Progenitor cell of endocrine pancreas (in vitro differentiated cells): ENCODE results near the gene WDR35. TPM values are rescaled to one million over a fixed set of nuclear protein-coding genes. Genes with fewer than 3 reads are reported as not detected.
"Not testable (repeated sequence)": the region's sequence is repeated elsewhere in the genome, so short reads cannot be mapped to it uniquely, and the experiment has no call there.

ENCODE experiments used
- DNase-seq: peaks from one replicate; pipeline ENCODE4 v3.0.0; 2021; ENCODE audit warnings: low spot score; ENCODE audit not compliant: unreplicated experiment
- H3K27ac Mint-ChIP-seq: 2 replicates; pipeline ENCODE4 v1.8.0; 2021; ENCODE audit warnings: mild to moderate bottlenecking, moderate library complexity, mixed read lengths
- H3K27me3 Mint-ChIP-seq: 2 replicates; pipeline ENCODE4 v1.8.0; 2021; ENCODE audit warnings: mixed read lengths
- H3K36me3 Mint-ChIP-seq: 2 replicates; pipeline ENCODE4 v1.8.0; 2022; ENCODE audit warnings: mixed read lengths; ENCODE audit not compliant: insufficient read depth
- H3K4me1 Mint-ChIP-seq: 2 replicates; pipeline ENCODE4 v1.8.0; 2021; ENCODE audit warnings: low read depth, mixed read lengths
- H3K4me3 Mint-ChIP-seq: 2 replicates; pipeline ENCODE4 v1.8.0; 2021; ENCODE audit warnings: low read depth, mild to moderate bottlenecking, moderate library complexity, mixed read lengths
- H3K9me3 Mint-ChIP-seq: 2 replicates; pipeline ENCODE4 v1.8.0; 2021; ENCODE audit warnings: low read depth, mixed read lengths
- CTCF ChIP-seq: fragments of 200-600 bp; sonication (generic); IDR thresholded peaks from one replicate; pipeline ENCODE4 v1.5.0; 2021; ENCODE audit warnings: antibody characterized with exemption, mild to moderate bottlenecking; ENCODE audit not compliant: unreplicated experiment
- total RNA-seq: library from RNA; stranded (reverse); gene quantifications from 2 replicates; pipeline ENCODE4 v1.2.1, GENCODE V29; 2021

The WDR35 gene
- total RNA-seq, 1 donor from 2014 or later: 16.5 TPM

GRCh38 chr2:19894134-19894792 lies 95.6 kb downstream of the WDR35 start:
- H3K27me3 Mint-ChIP-seq: no peaks in the 10 kb centered on the region
- no peak overlapping the region for H3K4me3 Mint-ChIP-seq
- peaks cover 20% of the 10 kb centered on the region for H3K4me1 Mint-ChIP-seq
- no peak overlapping the region for H3K27ac Mint-ChIP-seq
- no peak for DNase-seq
- no peak for TF ChIP-seq CTCF
- peaks cover 2% of the 10 kb centered on the region for H3K36me3 Mint-ChIP-seq
- H3K9me3 Mint-ChIP-seq: no peaks in the 10 kb centered on the region

- Mint-ChIP-seq H3K27me3 (no peaks in the 10 kb centered on the region), H3K27ac (no peak overlapping the region), H3K36me3 (peaks cover 2% of the 10 kb centered on the region), H3K4me1 (peaks cover 15% of the 10 kb centered on the region), H3K4me3 (no peak overlapping the region), H3K9me3 (no peaks in the 10 kb centered on the region)
- DNase-seq: no peak
- TF ChIP-seq CTCF: no peak
Observed at GRCh38 chr2:19893520-19894133, 96.3 kb downstream of the WDR35 start.

GRCh38 chr2:19891971-19892370 lies 97.9 kb downstream of the WDR35 start:
- not testable (repeated sequence) for DNase-seq, H3K4me3 Mint-ChIP-seq, H3K27ac Mint-ChIP-seq, H3K36me3 Mint-ChIP-seq, H3K27me3 Mint-ChIP-seq, H3K9me3 Mint-ChIP-seq, H3K4me1 Mint-ChIP-seq

GRCh38 chr2:19890104-19890503 lies 99.8 kb downstream of the WDR35 start:
- peaks cover 2% of the 10 kb centered on the region for H3K36me3 Mint-ChIP-seq
- peaks cover 2% of the 10 kb centered on the region for H3K4me1 Mint-ChIP-seq
- TF ChIP-seq CTCF: no peak
- no peak overlapping the region for H3K27ac Mint-ChIP-seq
- H3K4me3 Mint-ChIP-seq: no peak overlapping the region
- no peaks in the 10 kb centered on the region for H3K27me3 Mint-ChIP-seq
- no peaks in the 10 kb centered on the region for H3K9me3 Mint-ChIP-seq
- no peak for DNase-seq

- TF ChIP-seq CTCF: no peak
- H3K27me3 Mint-ChIP-seq: no peaks in the 10 kb centered on the region
- no peak overlapping the region for H3K4me3 Mint-ChIP-seq
- no peaks in the 10 kb centered on the region for H3K4me1 Mint-ChIP-seq
- H3K27ac Mint-ChIP-seq: no peak overlapping the region
- peaks cover 2% of the 10 kb centered on the region for H3K36me3 Mint-ChIP-seq
- no peaks in the 10 kb centered on the region for H3K9me3 Mint-ChIP-seq
- no peak for DNase-seq
Observed at GRCh38 chr2:19888831-19889230, 101.1 kb downstream of the WDR35 start.

- TF ChIP-seq CTCF: no peak
Observed at GRCh38 chr2:19887510-19887909, 102.4 kb downstream of the WDR35 start.

More at GRCh38 chr2:19887510-19887909, 102.4 kb downstream of the WDR35 start:
- DNase-seq: no peak
- Mint-ChIP-seq H3K27me3 (no peaks in the 10 kb centered on the region), H3K4me1 (no peaks in the 10 kb centered on the region), H3K4me3 (no peak overlapping the region), H3K27ac (no peak overlapping the region), H3K9me3 (no peaks in the 10 kb centered on the region), H3K36me3 (peaks cover 2% of the 10 kb centered on the region)
